Astrocyte (in vitro differentiated cells and primary cell): ENCODE data around the gene PCYT1B. TPM values are rescaled to one million over a fixed set of nuclear protein-coding genes. Genes with fewer than 3 reads are reported as not detected.

Experiments
- DNase-seq: peaks from one replicate; pipeline ENCODE4 v3.0.0-alpha.2; 2010; ENCODE audit warnings: low read depth
- FAIRE-seq: peaks from 2 replicates; lab custom pipeline; 2011; peaks lifted over from hg19 to GRCh38; lab: Jason Lieb, UNC
- H2AFZ ChIP-seq: 2 replicates; pipeline ENCODE4 v1.6.0; 2012; ENCODE audit warnings: low read depth, low read length, inconsistent platforms
- H3K27ac ChIP-seq: 2 replicates; pipeline ENCODE4 v1.5.1; 2011; ENCODE audit warnings: low read depth, low read length, inconsistent platforms
- H3K27me3 ChIP-seq: 2 replicates; pipeline ENCODE4 v1.6.0; 2011; ENCODE audit warnings: low read length, inconsistent platforms; ENCODE audit not compliant: insufficient read depth
- H3K36me3 ChIP-seq: 2 replicates; pipeline ENCODE4 v1.5.1; 2011; ENCODE audit warnings: low read length, inconsistent platforms; ENCODE audit not compliant: insufficient read depth
- H3K4me1 ChIP-seq: 2 replicates; pipeline ENCODE4 v1.5.1; 2011; ENCODE audit warnings: low read length, inconsistent platforms; ENCODE audit not compliant: insufficient read depth
- H3K4me2 ChIP-seq: 2 replicates; pipeline ENCODE4 v1.6.0; 2012; ENCODE audit warnings: low read length, inconsistent platforms
- H3K4me3 ChIP-seq: 2 replicates; pipeline ENCODE4 v1.5.1; 2011; ENCODE audit warnings: low read depth, mild to moderate bottlenecking, low read length, inconsistent platforms; ENCODE audit not compliant: insufficient read depth
- H3K79me2 ChIP-seq: 2 replicates; pipeline ENCODE4 v1.6.0; 2012; ENCODE audit warnings: mild to moderate bottlenecking, low read length, inconsistent platforms; ENCODE audit not compliant: insufficient read depth
- H3K9ac ChIP-seq: 2 replicates; pipeline ENCODE4 v1.6.0; 2012; ENCODE audit warnings: mild to moderate bottlenecking, low read length, inconsistent platforms
- H3K9me3 ChIP-seq: 2 replicates; pipeline ENCODE4 v1.5.1; 2012; ENCODE audit warnings: low read depth, mild to moderate bottlenecking, low read length, inconsistent platforms; ENCODE audit not compliant: insufficient read depth
- H4K20me1 ChIP-seq: 2 replicates; pipeline ENCODE4 v1.6.0; 2012; ENCODE audit warnings: low read length, inconsistent platforms; ENCODE audit not compliant: insufficient read depth
- H3K27ac Mint-ChIP-seq: one replicate; pipeline ENCODE4 v1.8.0; 2021; ENCODE audit warnings: mild to moderate bottlenecking, mixed read lengths; ENCODE audit not compliant: unreplicated experiment
- H3K27me3 Mint-ChIP-seq: one replicate; pipeline ENCODE4 v1.8.0; 2021; ENCODE audit warnings: low read depth, mixed read lengths; ENCODE audit not compliant: unreplicated experiment
- H3K36me3 Mint-ChIP-seq: one replicate; pipeline ENCODE4 v1.8.0; 2021; ENCODE audit warnings: low read depth, mixed read lengths; ENCODE audit not compliant: unreplicated experiment
- H3K4me1 Mint-ChIP-seq: one replicate; pipeline ENCODE4 v1.8.0; 2021; ENCODE audit warnings: low read depth, mixed read lengths; ENCODE audit not compliant: unreplicated experiment
- H3K4me3 Mint-ChIP-seq: one replicate; pipeline ENCODE4 v1.8.0; 2021; ENCODE audit warnings: mild to moderate bottlenecking, moderate library complexity, mixed read lengths; ENCODE audit not compliant: unreplicated experiment
- H3K9me3 Mint-ChIP-seq: one replicate; pipeline ENCODE4 v1.8.0; 2021; ENCODE audit warnings: mild to moderate bottlenecking, mixed read lengths; ENCODE audit not compliant: unreplicated experiment
- CTCF ChIP-seq: IDR thresholded peaks from 2 replicates; pipeline ENCODE4 v1.5.1; 2011; ENCODE audit warnings: low read depth, mild to moderate bottlenecking, inconsistent platforms, low read length, moderate library complexity; ENCODE audit not compliant: insufficient read depth
- EZH2 ChIP-seq: IDR thresholded peaks from 2 replicates; pipeline ENCODE4 v1.6.1; 2012; ENCODE audit warnings: mild to moderate bottlenecking, low read length, inconsistent platforms; ENCODE audit not compliant: insufficient read depth
- total RNA-seq: library from RNA; stranded (reverse); gene quantifications from 2 replicates; pipeline ENCODE4 v1.2.1, GENCODE V29; 2021

The PCYT1B gene
- total RNA-seq, 1 donor from 2014 or later: 5.6 TPM

GRCh38 chrX:24520472-24520871 lies 126.7 kb downstream of the PCYT1B start:
- no peaks in the 10 kb centered on the region for H3K27me3 Mint-ChIP-seq
- H3K4me3 ChIP-seq: no peak overlapping the region
- TF ChIP-seq EZH2 (no peak), CTCF (no peak)
- no peaks in the 10 kb centered on the region for H3K9me3 ChIP-seq
- H3K36me3 Mint-ChIP-seq: peaks cover 4% of the 10 kb centered on the region
- H3K36me3 ChIP-seq: no peaks in the 10 kb centered on the region
- no peak overlapping the region for H3K27ac ChIP-seq
- no peak overlapping the region for H3K9ac ChIP-seq
- H3K4me2 ChIP-seq: no peak overlapping the region
- no peaks in the 10 kb centered on the region for H3K79me2 ChIP-seq
- no peaks in the 10 kb centered on the region for H3K9me3 Mint-ChIP-seq
- no peaks in the 10 kb centered on the region for H4K20me1 ChIP-seq
- no peak overlapping the region for H3K4me3 Mint-ChIP-seq
- H2AFZ ChIP-seq: no peak overlapping the region
- DNase-seq (no peak), FAIRE-seq (no peak)
- no peaks in the 10 kb centered on the region for H3K4me1 ChIP-seq
- H3K27me3 ChIP-seq: no peaks in the 10 kb centered on the region
- H3K27ac Mint-ChIP-seq: no peak overlapping the region
- H3K4me1 Mint-ChIP-seq: no peaks in the 10 kb centered on the region

GRCh38 chrX:24515447-24515846 lies 131.7 kb downstream of the PCYT1B start:
- H3K9me3 ChIP-seq: no peaks in the 10 kb centered on the region
- no peaks in the 10 kb centered on the region for H3K36me3 Mint-ChIP-seq
- H3K4me3 ChIP-seq: no peak overlapping the region
- no peaks in the 10 kb centered on the region for H3K9me3 Mint-ChIP-seq
- H3K9ac ChIP-seq: no peak overlapping the region
- no peaks in the 10 kb centered on the region for H3K79me2 ChIP-seq
- no peak overlapping the region for H3K27ac ChIP-seq
- TF ChIP-seq EZH2 (no peak), CTCF (no peak)
- no peak for DNase-seq
- H2AFZ ChIP-seq: no peak overlapping the region
- H3K27ac Mint-ChIP-seq: no peak overlapping the region
- no peaks in the 10 kb centered on the region for H3K4me1 Mint-ChIP-seq
- no peaks in the 10 kb centered on the region for H3K36me3 ChIP-seq
- H3K27me3 ChIP-seq: no peaks in the 10 kb centered on the region
- no peak overlapping the region for H3K4me3 Mint-ChIP-seq
- no peaks in the 10 kb centered on the region for H3K4me1 ChIP-seq
- H4K20me1 ChIP-seq: no peaks in the 10 kb centered on the region
- H3K4me2 ChIP-seq: no peak overlapping the region
- no peaks in the 10 kb centered on the region for H3K27me3 Mint-ChIP-seq
- FAIRE-seq: peak; percentile 93

GRCh38 chrX:24513416-24513815 lies 133.7 kb downstream of the PCYT1B start:
- Histone ChIP-seq H3K4me1 (no peaks in the 10 kb centered on the region), H3K79me2 (no peaks in the 10 kb centered on the region), H3K4me2 (no peak overlapping the region), H2AFZ (no peak overlapping the region), H3K36me3 (no peaks in the 10 kb centered on the region), H3K9me3 (no peaks in the 10 kb centered on the region), H3K4me3 (no peak overlapping the region), H3K27ac (no peak overlapping the region), H3K9ac (no peak overlapping the region), H4K20me1 (no peaks in the 10 kb centered on the region), H3K27me3 (no peaks in the 10 kb centered on the region)
- Mint-ChIP-seq H3K27me3 (no peaks in the 10 kb centered on the region), H3K4me3 (no peak overlapping the region), H3K36me3 (no peaks in the 10 kb centered on the region), H3K9me3 (no peaks in the 10 kb centered on the region), H3K27ac (no peak overlapping the region), H3K4me1 (no peaks in the 10 kb centered on the region)
- DNase-seq: no peak
- no peak for TF ChIP-seq CTCF
- TF ChIP-seq EZH2: no peak
- peak; percentile 26 for FAIRE-seq
